H1 (cell line): ENCODE results near the gene CHI3L2. TPM values are rescaled to one million over a fixed set of nuclear protein-coding genes. Genes with fewer than 3 reads are reported as not detected.

Experiments used
- CTCF ChIA-PET: fragments of 300-600 bp; sonication (Branson Sonifier 250); formaldehyde crosslinking; loops from one replicate; lab custom pipeline; 2021; ENCODE audit not compliant: partially characterized antibody; lab: Charles Lee
- POLR2A ChIA-PET: fragments of 300-600 bp; sonication (Branson Sonifier 250); formaldehyde crosslinking; loops from one replicate; lab custom pipeline; 2021; ENCODE audit warnings: inconsistent platforms; ENCODE audit not compliant: partially characterized antibody; lab: Charles Lee
- DNase-seq, 2 experiments: peaks; one replicate each; pipeline versions ENCODE4 v3.0.0 to v3.0.0-alpha.2; 2010 to 2022; ENCODE audit warnings: low spot score in 2 of 2, low read depth in 1 of 2, mixed read lengths in 1 of 2
- FAIRE-seq: peaks from 2 replicates; lab custom pipeline; 2011; peaks lifted over from hg19 to GRCh38; lab: Jason Lieb, UNC
- H2AFZ ChIP-seq: 2 replicates; pipeline ENCODE4 v1.8.1; 2012; ENCODE audit warnings: low read length, inconsistent platforms
- H2AK5ac ChIP-seq: 2 replicates; pipeline ENCODE4 v1.6.1; 2013; ENCODE audit warnings: low read depth, low read length
- H2BK120ac ChIP-seq: replicated peaks from 2 replicates; pipeline ENCODE3; 2013; ENCODE audit warnings: low read depth, low read length, inconsistent platforms
- H2BK12ac ChIP-seq: 2 replicates; pipeline ENCODE4 v1.6.1; 2013; ENCODE audit warnings: low read depth, low read length
- H2BK15ac ChIP-seq: 2 replicates; pipeline ENCODE4 v1.6.1; 2013; ENCODE audit warnings: low read length
- H2BK20ac ChIP-seq: 2 replicates; pipeline ENCODE4 v1.6.1; 2013; ENCODE audit warnings: low read length
- H2BK5ac ChIP-seq: 2 replicates; pipeline ENCODE4 v1.6.1; 2013; ENCODE audit warnings: low read depth, low read length
- H3K14ac ChIP-seq: 2 replicates; pipeline ENCODE4 v1.6.1; 2013; ENCODE audit warnings: inconsistent platforms; ENCODE audit not compliant: insufficient read length
- H3K18ac ChIP-seq: 2 replicates; pipeline ENCODE4 v1.6.1; 2013; ENCODE audit warnings: low read length; ENCODE audit errors: extremely low read depth
- H3K23ac ChIP-seq: 2 replicates; pipeline ENCODE4 v1.6.1; 2013; ENCODE audit warnings: inconsistent platforms; ENCODE audit not compliant: insufficient read length
- H3K23me2 ChIP-seq: 2 replicates; pipeline ENCODE4 v1.6.1; 2013; ENCODE audit warnings: low read depth, low read length
- H3K27ac ChIP-seq: 2 replicates; pipeline ENCODE4 v1.6.1; 2011; ENCODE audit warnings: low read depth, low read length, inconsistent platforms
- H3K27me3 ChIP-seq, 4 experiments: replicated peaks in 1 of 4; 1 replicate in 1 of 4; 2 replicates in 3 of 4; pipeline versions ENCODE4 v1.6.1 to v1.8.1; 2011 to 2013; ENCODE audit warnings: low read length in 3 of 4, mild to moderate bottlenecking in 3 of 4, inconsistent platforms in 2 of 4, mixed read lengths in 2 of 4, moderate library complexity in 1 of 4; ENCODE audit not compliant: control insufficient read depth in 3 of 4, insufficient read depth in 3 of 4; ENCODE audit errors: extremely low read depth in 1 of 4
- H3K36me3 ChIP-seq, 4 experiments: 2 replicates each; pipeline versions ENCODE4 v1.6.1 to v1.8.1; 2011 to 2013; ENCODE audit warnings: mild to moderate bottlenecking in 4 of 4, low read length in 3 of 4, moderate library complexity in 2 of 4, control low read depth in 1 of 4, inconsistent platforms in 1 of 4; ENCODE audit not compliant: insufficient read depth in 4 of 4, control insufficient read depth in 2 of 4
- H3K4ac ChIP-seq: replicated peaks from 2 replicates; pipeline ENCODE3; 2013; ENCODE audit warnings: low read length, low read depth, mixed read lengths, inconsistent platforms; ENCODE audit not compliant: insufficient read length
- H3K4me1 ChIP-seq, 4 experiments: replicated peaks in 1 of 4; 1 replicate in 1 of 4; 2 replicates in 3 of 4; pipeline versions ENCODE4 v1.6.1 to v1.8.1; 2011 to 2013; ENCODE audit warnings: low read length in 3 of 4, inconsistent platforms in 2 of 4, mixed read lengths in 1 of 4; ENCODE audit not compliant: insufficient read depth in 4 of 4, control insufficient read depth in 3 of 4
- H3K4me2 ChIP-seq, 2 experiments: 2 replicates each; pipeline versions ENCODE4 v1.6.1 to v1.8.1; 2011 to 2013; ENCODE audit warnings: low read depth in 2 of 2, low read length in 2 of 2, control low read depth in 1 of 2, inconsistent platforms in 1 of 2, mild to moderate bottlenecking in 1 of 2; ENCODE audit not compliant: insufficient read depth in 1 of 2
- H3K4me3 ChIP-seq, 4 experiments: fragments of 200-600, 300-600 bp in 1 of 4; sonication (generic), shearing (Covaris generic), sonication (Bioruptor Twin) in 1 of 4; 2 replicates each; pipeline versions ENCODE4 v1.5.1 to v1.8.1; 2011 to 2016; ENCODE audit warnings: low read length in 4 of 4, low read depth in 3 of 4, control low read depth in 2 of 4, inconsistent platforms in 2 of 4, mild to moderate bottlenecking in 2 of 4, mixed read lengths in 1 of 4, moderate library complexity in 1 of 4; ENCODE audit not compliant: insufficient read depth in 2 of 4; ENCODE audit errors: extremely low read depth in 1 of 4
- H3K56ac ChIP-seq: replicated peaks from 2 replicates; pipeline ENCODE3; 2013; ENCODE audit warnings: low read depth, mild to moderate bottlenecking, mixed read lengths, low read length, inconsistent platforms; ENCODE audit not compliant: insufficient read length
- H3K79me1 ChIP-seq: 2 replicates; pipeline ENCODE4 v1.6.1; 2013; ENCODE audit warnings: low read depth, low read length, control low read depth
- H3K79me2 ChIP-seq, 2 experiments: 2 replicates each; pipeline versions ENCODE4 v1.6.1 to v1.8.1; 2012 to 2013; ENCODE audit warnings: low read length in 2 of 2, mild to moderate bottlenecking in 2 of 2, inconsistent platforms in 1 of 2; ENCODE audit not compliant: insufficient read depth in 2 of 2, control insufficient read depth in 1 of 2
- H3K9ac ChIP-seq, 4 experiments: replicated peaks in 1 of 4; 1 replicate in 1 of 4; 2 replicates in 3 of 4; pipeline versions ENCODE4 v1.6.1 to v1.8.1; 2011 to 2013; ENCODE audit warnings: low read depth in 3 of 4, low read length in 3 of 4, control low read depth in 2 of 4, mild to moderate bottlenecking in 2 of 4, moderate library complexity in 2 of 4, inconsistent platforms in 1 of 4; ENCODE audit errors: extremely low read depth in 1 of 4
- H3K9me3 ChIP-seq, 2 experiments: 2 replicates each; pipeline versions ENCODE4 v1.6.1 to v1.8.1; 2012 to 2013; ENCODE audit warnings: mild to moderate bottlenecking in 2 of 2, moderate library complexity in 2 of 2, control low read depth in 1 of 2, inconsistent platforms in 1 of 2, low read depth in 1 of 2, low read length in 1 of 2, mixed read lengths in 1 of 2; ENCODE audit not compliant: insufficient read depth in 2 of 2
- H4K20me1 ChIP-seq, 2 experiments: replicated peaks in 1 of 2; 2 replicates each; pipeline versions ENCODE3 to v1.8.1; 2011 to 2013; ENCODE audit warnings: inconsistent platforms in 2 of 2, low read length in 2 of 2, mild to moderate bottlenecking in 1 of 2; ENCODE audit not compliant: insufficient read depth in 2 of 2, control insufficient read depth in 1 of 2
- H4K5ac ChIP-seq: 2 replicates; pipeline ENCODE4 v1.6.1; 2013; ENCODE audit warnings: low read length, low read depth, mixed read lengths, inconsistent platforms; ENCODE audit not compliant: insufficient read length
- H4K8ac ChIP-seq: 2 replicates; pipeline ENCODE4 v1.8.0; 2013; ENCODE audit warnings: mild to moderate bottlenecking, moderate library complexity, low read length, inconsistent platforms; ENCODE audit not compliant: insufficient read depth; ENCODE audit errors: extremely low read depth
- H4K91ac ChIP-seq: replicated peaks from 2 replicates; pipeline ENCODE3; 2013; ENCODE audit warnings: low read length, mixed read lengths, inconsistent platforms; ENCODE audit not compliant: insufficient read length
- CBX5 ChIP-seq: fragments of 300-800, 300-1000 bp; sonication (generic); IDR thresholded peaks from 2 replicates; pipeline ENCODE4 v1.7.1; 2016; ENCODE audit warnings: antibody characterized with exemption, low read length, low read depth
- CEBPB ChIP-seq: IDR thresholded peaks from 2 replicates; pipeline ENCODE4 v1.6.1; 2012; ENCODE audit warnings: low read depth, low read length
- CTBP2 ChIP-seq: IDR thresholded peaks from 2 replicates; pipeline ENCODE4 v1.7.0; 2011; ENCODE audit warnings: borderline replicate concordance, mild to moderate bottlenecking, moderate library complexity, mixed read lengths, low read length; ENCODE audit not compliant: insufficient read depth, insufficient read length
- FOSL1 ChIP-seq: IDR thresholded peaks from 2 replicates; pipeline ENCODE4 v1.6.1; 2011; ENCODE audit warnings: mild to moderate bottlenecking, low read depth, low read length, moderate library complexity; ENCODE audit not compliant: insufficient read depth
- GABPA ChIP-seq: IDR thresholded peaks from 2 replicates; pipeline ENCODE4 v1.6.1; 2011; ENCODE audit warnings: mild to moderate bottlenecking, low read length, moderate library complexity, borderline replicate concordance; ENCODE audit not compliant: insufficient read depth
- MAFK ChIP-seq: IDR thresholded peaks from 2 replicates; pipeline ENCODE4 v1.6.1; 2012; ENCODE audit warnings: low read depth, mild to moderate bottlenecking, improper control_type of control experiment, low read length
- RNF2 ChIP-seq: fragments of 200-900, 300-1000 bp; sonication (generic); IDR thresholded peaks from 2 replicates; pipeline ENCODE4 v1.7.1; 2016; ENCODE audit warnings: borderline replicate concordance, low read depth, mild to moderate bottlenecking, antibody characterized with exemption, low read length; ENCODE audit not compliant: poor library complexity, severe bottlenecking; ENCODE audit errors: missing control alignments
- SAP30 ChIP-seq: fragments of 300-600 bp; sonication (generic); IDR thresholded peaks from 2 replicates; pipeline ENCODE4 v1.7.1; 2012; ENCODE audit warnings: low read length, moderate library complexity, mild to moderate bottlenecking, inconsistent platforms; ENCODE audit not compliant: insufficient read depth, insufficient replicate concordance
- SIRT6 ChIP-seq: IDR thresholded peaks from one replicate; pipeline ENCODE4 v1.7.1; 2012; ENCODE audit warnings: low read length, inconsistent platforms
- TAF7 ChIP-seq: optimal IDR thresholded peaks from 2 replicates; pipeline ENCODE3; 2011; ENCODE audit warnings: low read depth, mild to moderate bottlenecking, inconsistent platforms, low read length, moderate library complexity, borderline replicate concordance
- WGBS, 2 experiments: shearing (Covaris generic) in 1 of 2; methylation state at CpG; one replicate each; pipeline versions ENCODE4 v1.1.6 to v1.1.7; 2013 to 2015; ENCODE audit warnings: low lambda C conversion rate in 2 of 2, mixed read lengths in 2 of 2, inconsistent platforms in 1 of 2, low coverage in 1 of 2, missing lambda C conversion rate in 1 of 2; ENCODE audit not compliant: insufficient replicate concordance in 2 of 2, insufficient coverage in 1 of 2, insufficient read length in 1 of 2; ENCODE audit errors: extremely low coverage in 1 of 2, missing lambda C conversion rate in 1 of 2; 5-methylcytosine and 5-hydroxymethylcytosine counted together
- polyA plus RNA-seq, 7 experiments: library from polyadenylated mRNA; depleted of rRNA in 3 of 7; stranded (reverse) in 5 of 7; unstranded in 2 of 7; fragments of >200 nt in 5 of 7; fragments of 200-250 nt in 2 of 7; gene quantifications; 1 replicate in 5 of 7; 2 replicates in 1 of 7; 4 replicates in 1 of 7; pipeline versions ENCODE4 v1.2.1 to v1.2.3, GENCODE V29; 2011 to 2013; ENCODE audit warnings: missing spikeins in 2 of 7, mixed read lengths in 2 of 7
- total RNA-seq: library from RNA; stranded (reverse); fragmentation: NEBNext Ultra II Directional; extraction: Animal tissue kit (Norgen Biotek cat#: 25700); gene quantifications from 2 replicates; pipeline ENCODE4 v1.2.1, GENCODE V29; 2021
- TF ChIP-seq, protein P1 (sequence below): IDR thresholded peaks from 2 replicates; pipeline ENCODE4 v1.6.1; 2012; ENCODE audit warnings: low read length, inconsistent platforms

The CHI3L2 gene
- total and polyA plus RNA-seq, 2 of the 8 experiments (the other 6 are each of a cell fraction or from before 2014, with no cell fraction given): not detected

DNA sequence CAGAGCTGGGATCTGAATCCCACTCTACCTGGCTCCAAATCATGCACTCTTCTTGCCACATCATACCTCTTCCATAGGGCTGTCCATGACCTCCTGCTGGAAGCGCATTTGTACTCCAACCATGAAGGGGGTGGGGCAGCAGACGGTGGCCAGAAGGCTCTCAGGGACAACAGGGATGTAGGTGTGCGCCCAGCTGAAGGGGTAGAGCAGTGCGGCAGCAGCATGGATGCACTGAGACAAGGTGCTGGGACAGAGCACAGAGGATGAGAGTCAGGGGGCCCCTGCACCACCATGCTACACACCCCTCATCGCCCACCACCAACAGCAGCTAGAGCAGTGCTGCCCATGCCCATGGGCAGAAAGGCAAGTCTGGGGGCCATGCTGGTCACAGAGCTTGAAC is 35.4 kb upstream of the CHI3L2 start:
- no peak overlapping the region for H3K14ac ChIP-seq
- H3K4me2 ChIP-seq: no peak overlapping the region
- H3K4me3 ChIP-seq: no peak overlapping the region
- no peaks in the 10 kb centered on the region for H3K23me2 ChIP-seq
- 82% methylated on average over 5 of the region's 5 CpGs; no CpG with 5 or more reads in 1 of the 2 experiments for WGBS, 2 experiments
- H2BK12ac ChIP-seq: no peak overlapping the region
- H3K4me1 ChIP-seq: no peaks in the 10 kb centered on the region
- no peaks in the 10 kb centered on the region for H3K9me3 ChIP-seq
- ChIA-PET POLR2A (interaction anchor here (0.7 to 1.8 kb wide), 5 partner anchors 12 to 53 kb away, joined by 3 to 4 read pairs (median 3); no protein-coding TSS in a partner anchor), CTCF (interaction anchor here (1.2 to 1.7 kb wide), 3 partner anchors 35 to 208 kb away, joined by 4 to 5 read pairs (median 5); partner anchors contain the start of gene CHI3L2)
- H3K36me3 ChIP-seq: peaks cover 0 to 2% (median 2%) of the 10 kb centered on the region in 4 experiments; a peak in 5 of 8 replicates
- no peak for DNase-seq
- no peak overlapping the region for H2BK15ac ChIP-seq
- no peak overlapping the region for H2AK5ac ChIP-seq
- no peak overlapping the region for H3K9ac ChIP-seq
- H4K91ac ChIP-seq: no peak overlapping the region
- H2AFZ ChIP-seq: no peak overlapping the region
- H4K5ac ChIP-seq: no peak overlapping the region
- H3K27me3 ChIP-seq: peaks cover 0 to 1% (median 0%) of the 10 kb centered on the region in 4 experiments; a peak in 1 of 7 replicates
- no peaks in the 10 kb centered on the region for H3K79me2 ChIP-seq
- H4K8ac ChIP-seq: no peak overlapping the region
- no peak overlapping the region for H2BK120ac ChIP-seq
- FAIRE-seq: no peak
- no peak overlapping the region for H3K18ac ChIP-seq
- H4K20me1 ChIP-seq: no peaks in the 10 kb centered on the region
- no peak overlapping the region for H2BK5ac ChIP-seq
- H3K23ac ChIP-seq: no peak overlapping the region
- H2BK20ac ChIP-seq: no peak overlapping the region
- no peaks in the 10 kb centered on the region for H3K79me1 ChIP-seq
- H3K27ac ChIP-seq: no peak overlapping the region
- H3K56ac ChIP-seq: no peak overlapping the region
- H3K4ac ChIP-seq: no peak overlapping the region
- TF ChIP-seq SAP30: no peak
- no peak for TF ChIP-seq SIRT6
- TF ChIP-seq GABPA: no peak
- TF ChIP-seq CTBP2: no peak
- no peak for TF ChIP-seq MAFK
- TF ChIP-seq FOSL1: no peak
- TF ChIP-seq CBX5: no peak
- TF ChIP-seq RNF2: no peak
- TF ChIP-seq TAF7: no peak
- TF ChIP-seq, protein P1, sequence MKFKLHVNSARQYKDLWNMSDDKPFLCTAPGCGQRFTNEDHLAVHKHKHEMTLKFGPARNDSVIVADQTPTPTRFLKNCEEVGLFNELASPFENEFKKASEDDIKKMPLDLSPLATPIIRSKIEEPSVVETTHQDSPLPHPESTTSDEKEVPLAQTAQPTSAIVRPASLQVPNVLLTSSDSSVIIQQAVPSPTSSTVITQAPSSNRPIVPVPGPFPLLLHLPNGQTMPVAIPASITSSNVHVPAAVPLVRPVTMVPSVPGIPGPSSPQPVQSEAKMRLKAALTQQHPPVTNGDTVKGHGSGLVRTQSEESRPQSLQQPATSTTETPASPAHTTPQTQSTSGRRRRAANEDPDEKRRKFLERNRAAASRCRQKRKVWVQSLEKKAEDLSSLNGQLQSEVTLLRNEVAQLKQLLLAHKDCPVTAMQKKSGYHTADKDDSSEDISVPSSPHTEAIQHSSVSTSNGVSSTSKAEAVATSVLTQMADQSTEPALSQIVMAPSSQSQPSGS: no peak
- TF ChIP-seq CEBPB: no peak
